A673 (cell line): Measurements from ENCODE around the gene GBF1. TPM values are rescaled to one million over a fixed set of nuclear protein-coding genes. Genes with fewer than 3 reads are reported as not detected.

ENCODE experiments used
- BruUV-seq: library from RNA; stranded (reverse); fragments of 400-500 nt; replicated peaks from 2 replicates; lab custom pipeline; 2021; lab: Mats Ljungman, UMichigan
- CTCF ChIA-PET: fragments of 300-600 bp; sonication (Branson Sonifier 250); formaldehyde crosslinking; loops from one replicate; lab custom pipeline; 2022; ENCODE audit warnings: antibody characterized with exemption; lab: Charles Lee
- POLR2A ChIA-PET: fragments of 300-600 bp; sonication (Branson Sonifier 250); formaldehyde crosslinking; loops from one replicate; lab custom pipeline; 2022; ENCODE audit warnings: antibody characterized with exemption; ENCODE audit not compliant: low non-redundant PET; lab: Charles Lee
- DNase-seq: peaks from one replicate; pipeline ENCODE4 v3.0.0-alpha.2; 2015; ENCODE audit warnings: low spot score
- H3K27ac ChIP-seq: fragments of 200-600 bp; sonication (generic); 2 replicates; pipeline ENCODE4 v1.5.1; 2016; ENCODE audit warnings: mixed run types, low read depth, mild to moderate bottlenecking, mixed read lengths, antibody characterized with exemption, low read length; ENCODE audit not compliant: poor library complexity, severe bottlenecking
- H3K27me3 ChIP-seq: fragments of 200-600 bp; sonication (generic); replicated peaks from 2 replicates; pipeline ENCODE4 v1.6.1; 2017; ENCODE audit warnings: mixed run types, low read depth, mild to moderate bottlenecking, mixed read lengths, antibody characterized with exemption, low read length; ENCODE audit not compliant: insufficient read depth, poor library complexity
- H3K36me3 ChIP-seq: fragments of 200-600 bp; sonication (generic); 2 replicates; pipeline ENCODE4 v1.6.1; 2016; ENCODE audit warnings: mixed run types, mild to moderate bottlenecking, mixed read lengths, antibody characterized with exemption, low read length; ENCODE audit not compliant: insufficient read depth, poor library complexity, severe bottlenecking
- H3K4me1 ChIP-seq: fragments of 200-600 bp; sonication (generic); 2 replicates; pipeline ENCODE4 v1.6.1; 2017; ENCODE audit warnings: mixed run types, mild to moderate bottlenecking, mixed read lengths, antibody characterized with exemption, low read length; ENCODE audit not compliant: insufficient read depth, poor library complexity, severe bottlenecking
- H3K4me3 ChIP-seq: fragments of 200-600 bp; sonication (generic); 2 replicates; pipeline ENCODE4 v1.5.1; 2016; ENCODE audit warnings: low read depth, mixed run types, mild to moderate bottlenecking, mixed read lengths, low read length; ENCODE audit not compliant: poor library complexity, severe bottlenecking
- H3K9me3 ChIP-seq: fragments of 200-600 bp; sonication (generic); 2 replicates; pipeline ENCODE4 v1.6.1; 2016; ENCODE audit warnings: mixed run types, low read depth, mild to moderate bottlenecking, mixed read lengths, antibody characterized with exemption, low read length; ENCODE audit not compliant: poor library complexity, severe bottlenecking
- EZH2 ChIP-seq: fragments of 200-600 bp; sonication (generic); IDR thresholded peaks from 2 replicates; pipeline ENCODE4 v1.6.1; 2017; ENCODE audit warnings: borderline replicate concordance, low read depth, mild to moderate bottlenecking, mixed read lengths, antibody characterized with exemption, low read length; ENCODE audit not compliant: poor library complexity, severe bottlenecking
- intact Hi-C: fragments of 100-400 bp; cut with micrococcal nuclease; formaldehyde crosslinking; loops from one replicate; pipeline ENCODE4 v1.10.0; 2022; ENCODE audit not compliant: unreplicated experiment
- total RNA-seq: library from RNA; stranded (reverse); gene quantifications from 2 replicates; pipeline ENCODE4 v1.2.3, GENCODE V29; 2021
- TF ChIP-seq, protein P1 (sequence below): fragments of 300-800, 200-600 bp; sonication (generic); conservative IDR thresholded peaks from 2 replicates; pipeline ENCODE4 v1.5.1; 2017; ENCODE audit warnings: low read depth, mild to moderate bottlenecking, antibody characterized with exemption, low read length, moderate library complexity, mixed read lengths

Gene GBF1
- total RNA-seq, 1 experiment from 2014 or later, result 50.0 TPM

DNA sequence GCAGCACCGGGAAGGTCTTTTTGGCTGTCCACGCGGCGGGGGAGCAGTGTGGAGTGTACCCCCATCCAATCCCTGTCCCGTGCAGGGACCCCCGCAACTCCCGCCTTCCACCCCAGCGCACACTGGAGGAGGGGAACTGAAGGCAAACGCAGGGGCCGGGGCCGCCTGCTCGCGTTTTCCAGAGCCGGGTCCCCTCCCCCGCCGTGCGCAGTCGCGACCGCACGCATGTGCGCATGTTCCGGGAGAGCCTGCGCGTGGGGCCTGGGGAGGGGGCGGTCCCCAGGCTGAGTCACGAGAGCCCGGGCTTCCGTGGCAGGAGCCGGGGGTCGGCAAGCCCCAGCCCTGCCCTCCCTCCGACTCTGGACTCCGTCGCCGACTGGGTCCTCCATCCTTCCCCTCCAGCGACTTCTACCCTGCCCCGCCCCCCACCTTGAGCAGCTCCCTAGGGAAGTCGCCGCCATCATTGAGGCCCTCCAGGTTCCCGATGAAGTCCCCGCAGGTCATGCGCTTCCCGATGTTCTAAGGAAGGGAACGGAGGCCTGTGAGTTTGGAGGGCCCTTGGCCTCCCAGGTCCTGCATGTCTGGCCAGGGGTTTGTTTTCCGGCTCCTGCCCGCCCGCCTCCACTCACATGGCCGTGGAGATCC is 165.2 kb downstream of the GBF1 start:
- BruUV-seq, result no TSS peak
- intact Hi-C loops, result no loop called here
- Histone ChIP-seq H3K4me3 (peak overlapping the region; percentile 61), H3K9me3 (no peaks in the 10 kb centered on the region), H3K27me3 (no peaks in the 10 kb centered on the region), H3K27ac (peak overlapping the region; percentile 42), H3K36me3 (no peaks in the 10 kb centered on the region), H3K4me1 (peaks cover 23% of the 10 kb centered on the region)
- ChIA-PET POLR2A (no interaction called here), CTCF (interaction anchor here (0.9 kb wide), 1 partner anchor 10 kb away, joined by 3 read pairs; no protein-coding TSS in a partner anchor)
- DNase-seq, result peak; percentile 48
- TF ChIP-seq, protein P1, sequence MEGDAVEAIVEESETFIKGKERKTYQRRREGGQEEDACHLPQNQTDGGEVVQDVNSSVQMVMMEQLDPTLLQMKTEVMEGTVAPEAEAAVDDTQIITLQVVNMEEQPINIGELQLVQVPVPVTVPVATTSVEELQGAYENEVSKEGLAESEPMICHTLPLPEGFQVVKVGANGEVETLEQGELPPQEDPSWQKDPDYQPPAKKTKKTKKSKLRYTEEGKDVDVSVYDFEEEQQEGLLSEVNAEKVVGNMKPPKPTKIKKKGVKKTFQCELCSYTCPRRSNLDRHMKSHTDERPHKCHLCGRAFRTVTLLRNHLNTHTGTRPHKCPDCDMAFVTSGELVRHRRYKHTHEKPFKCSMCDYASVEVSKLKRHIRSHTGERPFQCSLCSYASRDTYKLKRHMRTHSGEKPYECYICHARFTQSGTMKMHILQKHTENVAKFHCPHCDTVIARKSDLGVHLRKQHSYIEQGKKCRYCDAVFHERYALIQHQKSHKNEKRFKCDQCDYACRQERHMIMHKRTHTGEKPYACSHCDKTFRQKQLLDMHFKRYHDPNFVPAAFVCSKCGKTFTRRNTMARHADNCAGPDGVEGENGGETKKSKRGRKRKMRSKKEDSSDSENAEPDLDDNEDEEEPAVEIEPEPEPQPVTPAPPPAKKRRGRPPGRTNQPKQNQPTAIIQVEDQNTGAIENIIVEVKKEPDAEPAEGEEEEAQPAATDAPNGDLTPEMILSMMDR, result no peak
- no peak for TF ChIP-seq EZH2

DNA sequence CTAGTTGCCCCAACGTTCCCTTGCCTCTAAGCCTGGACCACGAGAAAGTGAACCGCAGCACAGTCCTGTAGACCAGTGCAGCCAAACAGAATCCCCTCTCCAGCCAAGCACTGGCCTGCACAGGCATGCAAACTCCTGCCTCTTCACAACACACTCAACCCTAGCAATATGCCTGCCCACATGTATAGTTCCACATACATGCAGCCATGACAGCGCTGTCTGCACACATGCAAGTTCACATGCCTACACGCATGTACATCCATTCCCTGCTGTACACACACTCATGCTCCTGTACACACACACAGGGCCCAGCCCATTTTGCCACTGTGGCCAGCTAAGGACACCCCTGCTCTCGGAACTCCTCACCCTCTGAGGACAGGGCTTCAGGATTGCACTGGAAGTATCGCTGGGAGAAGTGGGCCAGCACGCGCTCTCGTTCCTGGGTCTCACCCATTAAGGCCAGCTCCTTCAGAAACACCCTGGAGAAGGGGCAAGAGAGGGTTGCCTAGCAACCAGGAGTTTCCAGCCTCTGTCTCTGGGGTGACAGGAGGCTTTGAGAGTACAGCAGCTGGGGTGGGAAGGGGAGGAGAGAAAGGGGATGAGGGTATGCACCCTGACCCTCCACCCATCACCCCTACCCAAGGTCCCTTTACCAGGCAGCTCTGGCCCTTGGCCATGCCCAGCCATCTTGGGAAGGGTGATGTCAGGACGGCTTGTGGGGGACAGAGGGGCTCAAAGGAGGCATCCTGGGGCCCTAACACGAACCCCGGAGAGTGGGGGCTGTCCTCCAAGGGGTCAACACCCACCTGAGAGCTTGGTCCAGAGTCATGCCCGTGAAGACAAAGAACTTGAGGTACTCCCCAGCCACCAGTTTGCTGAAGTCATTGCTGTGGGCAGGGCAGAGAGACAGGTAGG is 166.3 kb downstream of the GBF1 start:
- POLR2A ChIA-PET, result no interaction called here
- intact Hi-C loops, result no loop called here
- Histone ChIP-seq H3K4me3 (no peak overlapping the region), H3K27ac (no peak overlapping the region), H3K9me3 (no peaks in the 10 kb centered on the region), H3K36me3 (no peaks in the 10 kb centered on the region), H3K4me1 (peaks cover 23% of the 10 kb centered on the region), H3K27me3 (no peaks in the 10 kb centered on the region)
- TF ChIP-seq, protein P1, result no peak
- TF ChIP-seq EZH2, result no peak
- CTCF ChIA-PET, result no interaction called here
- no peak for DNase-seq
- no TSS peak for BruUV-seq

DNA sequence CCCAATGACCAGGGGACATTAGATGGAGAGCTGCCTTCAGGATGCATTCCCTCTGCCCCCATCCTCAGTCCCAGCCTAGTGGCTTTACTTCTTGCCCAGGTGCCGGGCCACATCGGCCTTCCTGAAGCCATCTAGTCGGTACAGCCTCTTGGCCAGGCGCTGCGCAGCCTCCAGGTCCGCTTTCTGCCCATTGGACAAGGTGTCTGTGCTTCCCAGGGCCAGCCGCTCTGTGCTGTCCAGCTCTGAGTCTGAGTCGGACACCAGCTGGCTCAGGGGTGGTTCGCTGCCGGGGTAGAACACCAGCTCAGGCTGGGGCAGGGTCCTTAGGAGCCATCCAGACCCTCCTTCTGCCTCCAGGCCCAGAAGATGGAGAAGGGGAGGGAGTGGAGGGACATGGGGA is 167.0 kb downstream of the GBF1 start:
- no peak for DNase-seq
- H3K27me3 ChIP-seq, result no peaks in the 10 kb centered on the region
- ChIA-PET CTCF (interaction anchor here (0.5 kb wide), 1 partner anchor 171 kb away, joined by 3 read pairs; no protein-coding TSS in a partner anchor), POLR2A (no interaction called here)
- H3K9me3 ChIP-seq, result no peaks in the 10 kb centered on the region
- no TSS peak for BruUV-seq
- H3K36me3 ChIP-seq, result no peaks in the 10 kb centered on the region
- intact Hi-C loops, result no loop called here
- H3K27ac ChIP-seq, result no peak overlapping the region
- peaks cover 23% of the 10 kb centered on the region for H3K4me1 ChIP-seq
- H3K4me3 ChIP-seq, result no peak overlapping the region
- TF ChIP-seq, protein P1, result no peak
- no peak for TF ChIP-seq EZH2
